ENCODE data around the gene IL21R.

The IL21R gene

DNA sequence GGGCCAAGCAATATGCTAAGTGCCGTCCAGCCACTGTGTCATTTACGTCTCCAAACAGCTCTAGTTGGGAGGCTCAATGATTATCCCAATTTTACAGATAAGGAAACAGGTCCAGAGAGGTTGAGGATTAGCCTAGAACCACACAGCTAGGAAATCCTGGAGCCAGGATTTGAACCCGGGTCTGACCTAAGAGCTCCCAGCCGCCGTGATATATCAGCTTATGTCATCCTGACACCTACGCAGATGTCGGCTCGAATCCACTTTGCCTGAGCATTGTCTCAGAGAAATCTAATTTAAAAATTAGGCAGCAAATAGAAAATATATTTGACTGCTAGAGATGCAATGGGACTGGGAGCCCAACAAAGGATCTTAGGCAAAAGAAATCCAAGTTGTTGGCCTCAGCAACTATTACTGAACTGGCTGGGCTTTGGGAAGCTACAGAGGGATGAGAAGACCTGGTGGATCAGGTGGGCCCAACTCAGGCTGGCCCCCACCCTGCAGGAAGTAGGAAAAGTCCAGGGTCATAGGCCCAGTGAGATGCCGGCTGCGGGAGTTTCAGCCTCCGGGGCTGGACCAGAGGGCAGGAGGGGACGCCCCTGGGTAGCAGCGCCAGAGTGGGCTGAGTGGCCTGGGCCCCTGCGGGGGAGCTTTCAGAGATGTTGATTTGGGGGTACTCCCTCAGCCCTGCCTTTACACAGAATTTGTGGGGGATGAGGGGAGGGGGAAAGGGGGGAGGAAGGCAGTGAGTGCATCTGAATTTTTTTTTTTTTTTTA, 35.1 kb upstream of the IL21R start:
- H3K4me3 ChIP-seq (ENCODE audit: control insufficient read depth, low read depth, low read length): no peak overlapping the region
- peak; percentile 24 for DNase-seq (ENCODE audit: low read depth)
- TF ChIP-seq, protein P1, sequence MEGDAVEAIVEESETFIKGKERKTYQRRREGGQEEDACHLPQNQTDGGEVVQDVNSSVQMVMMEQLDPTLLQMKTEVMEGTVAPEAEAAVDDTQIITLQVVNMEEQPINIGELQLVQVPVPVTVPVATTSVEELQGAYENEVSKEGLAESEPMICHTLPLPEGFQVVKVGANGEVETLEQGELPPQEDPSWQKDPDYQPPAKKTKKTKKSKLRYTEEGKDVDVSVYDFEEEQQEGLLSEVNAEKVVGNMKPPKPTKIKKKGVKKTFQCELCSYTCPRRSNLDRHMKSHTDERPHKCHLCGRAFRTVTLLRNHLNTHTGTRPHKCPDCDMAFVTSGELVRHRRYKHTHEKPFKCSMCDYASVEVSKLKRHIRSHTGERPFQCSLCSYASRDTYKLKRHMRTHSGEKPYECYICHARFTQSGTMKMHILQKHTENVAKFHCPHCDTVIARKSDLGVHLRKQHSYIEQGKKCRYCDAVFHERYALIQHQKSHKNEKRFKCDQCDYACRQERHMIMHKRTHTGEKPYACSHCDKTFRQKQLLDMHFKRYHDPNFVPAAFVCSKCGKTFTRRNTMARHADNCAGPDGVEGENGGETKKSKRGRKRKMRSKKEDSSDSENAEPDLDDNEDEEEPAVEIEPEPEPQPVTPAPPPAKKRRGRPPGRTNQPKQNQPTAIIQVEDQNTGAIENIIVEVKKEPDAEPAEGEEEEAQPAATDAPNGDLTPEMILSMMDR (conservative IDR thresholded peaks at IDR 0.05; ENCODE audit: control insufficient read depth, insufficient read depth, low read depth, low read length): no peak

DNA sequence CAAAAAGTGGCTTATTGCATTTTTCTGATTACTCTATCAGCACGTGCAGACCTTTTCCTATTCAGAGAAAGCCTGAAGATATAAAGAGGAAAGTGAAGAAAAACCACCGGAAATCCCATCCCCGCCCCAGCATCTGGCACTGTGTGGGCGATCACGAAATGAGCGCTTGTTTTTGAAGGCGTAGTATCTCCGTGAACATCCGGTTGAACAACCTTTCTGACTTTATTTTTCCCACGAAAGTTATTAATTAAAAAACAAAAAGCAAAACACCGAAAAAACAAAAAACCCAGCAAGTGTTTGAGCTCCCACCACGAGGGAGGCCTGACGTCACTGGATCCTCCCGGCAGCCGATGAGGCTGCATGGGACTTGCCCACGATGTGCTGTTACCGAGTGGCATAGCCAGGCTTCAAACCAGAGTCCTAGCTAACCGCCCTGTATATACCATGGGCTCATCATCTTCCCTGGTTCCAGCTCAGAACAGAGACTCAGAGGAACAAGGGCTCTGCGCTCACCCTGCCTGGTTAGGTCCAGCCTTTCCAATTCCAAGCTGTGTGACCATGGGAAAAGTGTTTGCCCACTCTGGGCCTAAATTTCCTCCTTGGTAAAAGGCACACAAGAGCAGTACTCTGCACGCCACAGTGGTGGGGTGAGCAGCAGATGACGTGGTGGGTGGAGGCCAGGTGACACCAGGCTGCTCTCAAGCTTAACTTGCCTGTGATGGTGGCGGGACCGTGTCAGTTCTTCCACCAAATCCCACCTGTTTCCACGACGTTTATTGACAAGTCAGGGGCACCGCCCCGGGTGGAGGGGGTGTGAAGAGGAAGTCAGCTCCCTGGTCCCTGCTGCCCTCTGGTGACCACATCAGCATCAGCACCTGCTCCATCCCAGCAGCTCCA, 34.3 kb upstream of the IL21R start:
- H3K4me3 ChIP-seq (ENCODE audit: control insufficient read depth, low read depth, low read length): peak overlapping the region; percentile 6
- TF ChIP-seq, protein P1 (conservative IDR thresholded peaks at IDR 0.05; ENCODE audit: control insufficient read depth, insufficient read depth, low read depth, low read length): peak; percentile 86
- peak; percentile 76 for DNase-seq (ENCODE audit: low read depth)

DNA sequence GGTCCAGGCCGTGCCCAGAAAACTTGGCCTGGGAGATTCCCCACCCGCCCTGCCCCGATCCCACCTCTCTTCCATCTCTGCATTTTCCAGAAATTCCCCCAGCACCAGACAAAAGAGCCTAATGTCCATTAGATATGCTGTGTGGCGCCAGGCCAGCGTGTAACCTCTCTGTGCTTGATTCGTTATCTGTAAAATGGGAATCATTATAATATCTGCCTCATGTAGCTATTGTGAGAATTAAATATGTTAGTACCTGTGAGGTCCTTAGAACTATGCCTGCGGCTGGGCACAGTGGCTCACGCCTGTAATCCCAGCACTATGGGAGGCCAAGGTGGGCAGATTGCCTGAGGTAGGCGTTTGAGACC, 33.6 kb upstream of the IL21R start:
- no peak for DNase-seq (ENCODE audit: low read depth)
- TF ChIP-seq, protein P1 (conservative IDR thresholded peaks at IDR 0.05; ENCODE audit: control insufficient read depth, insufficient read depth, low read depth, low read length): no peak
- no peak overlapping the region for H3K4me3 ChIP-seq (ENCODE audit: control insufficient read depth, low read depth, low read length)

DNA sequence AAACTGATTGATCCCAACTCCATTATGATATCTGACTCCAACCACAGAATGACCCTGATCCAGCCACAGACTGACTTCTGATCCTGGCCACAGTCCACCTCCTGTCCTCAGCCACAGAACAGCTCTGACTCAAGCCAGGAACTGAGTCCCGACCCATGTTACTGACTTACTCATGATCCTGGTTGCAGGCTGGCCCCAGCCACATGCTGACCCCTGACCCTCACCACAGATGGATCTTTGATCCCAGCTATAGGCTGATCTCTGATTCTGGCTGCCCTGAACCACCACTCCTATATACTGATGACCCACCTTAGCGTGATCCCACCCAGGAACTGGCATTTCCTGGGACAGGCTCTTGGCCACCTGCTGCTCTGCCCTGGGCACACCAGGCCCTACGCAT, 32.2 kb upstream of the IL21R start:
- no peak overlapping the region for H3K4me3 ChIP-seq (ENCODE audit: control insufficient read depth, low read depth, low read length)
- DNase-seq (ENCODE audit: low read depth): peak; percentile 90
- TF ChIP-seq, protein P1 (conservative IDR thresholded peaks at IDR 0.05; ENCODE audit: control insufficient read depth, insufficient read depth, low read depth, low read length): no peak

DNA sequence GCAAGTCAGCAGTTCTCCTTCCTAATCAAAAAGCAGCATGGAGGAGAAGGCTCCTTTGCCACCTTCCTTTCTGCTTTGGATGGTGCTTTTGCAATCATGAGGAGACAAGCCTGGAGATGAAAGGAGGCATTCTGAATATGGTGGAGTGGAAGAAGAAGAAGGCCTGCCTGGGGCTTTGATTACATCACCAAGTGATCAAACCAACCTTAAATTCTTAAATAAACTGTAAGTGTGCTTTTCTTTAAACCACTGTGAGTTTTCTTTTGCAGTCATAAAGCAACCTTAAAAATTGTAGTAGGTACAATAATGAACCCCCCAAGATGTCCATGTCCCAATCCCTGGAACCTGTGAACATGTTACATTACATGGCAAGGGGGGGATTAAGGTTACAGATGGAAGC, 31.7 kb upstream of the IL21R start:
- H3K4me3 ChIP-seq (ENCODE audit: control insufficient read depth, low read depth, low read length): no peak overlapping the region
- peak; percentile 2 for DNase-seq (ENCODE audit: low read depth)
- TF ChIP-seq, protein P1 (conservative IDR thresholded peaks at IDR 0.05; ENCODE audit: control insufficient read depth, insufficient read depth, low read depth, low read length): no peak

DNA sequence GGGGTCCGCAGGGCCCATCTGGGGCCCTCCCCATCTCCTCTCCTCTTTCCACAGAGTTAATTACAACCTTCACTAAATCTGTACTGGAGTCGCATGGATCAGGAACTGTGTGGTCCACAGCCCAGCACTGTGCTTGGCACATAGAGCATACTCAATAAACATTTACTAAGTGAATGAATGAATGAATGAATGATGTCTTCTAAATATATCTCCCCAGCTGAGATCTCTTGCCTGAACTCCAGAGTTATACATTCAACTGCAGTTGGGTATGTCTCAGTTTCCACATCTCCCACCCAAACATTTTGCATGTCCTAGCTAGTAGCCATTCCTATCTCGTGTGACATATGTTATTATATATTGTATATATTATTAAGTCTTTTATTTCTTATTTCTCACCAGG, 28.7 kb upstream of the IL21R start:
- no peak for DNase-seq (ENCODE audit: low read depth)
- no peak overlapping the region for H3K4me3 ChIP-seq (ENCODE audit: control insufficient read depth, low read depth, low read length)
- TF ChIP-seq, protein P1 (conservative IDR thresholded peaks at IDR 0.05; ENCODE audit: control insufficient read depth, insufficient read depth, low read depth, low read length): no peak

All from fibroblast of mammary gland (primary cell).